HG02852 (cell line): Measurements from ENCODE around the gene ZNF761.
"Not testable (repeated sequence)": the region's sequence is repeated elsewhere in the genome, so short reads cannot be mapped to it uniquely, and the experiment has no call there.

Experiments used
- ATAC-seq: cut with Tn5 transposase; IDR thresholded peaks from one replicate; pipeline ENCODE4 v1.9.1; 2021; ENCODE audit warnings: mild to moderate bottlenecking, moderate library complexity; ENCODE audit not compliant: unreplicated experiment

ZNF761 gene

GRCh38 chr19:53431399-53432087 lies at the start of gene ZNF761:
Gene ZNF761 (plus strand): TSS chr19:53431984. CDS start chr19:53447269, 15,285 bp downstream.
- peak; percentile 86 for ATAC-seq

- ATAC-seq, result no peak
Observed at GRCh38 chr19:53388168-53388567, 43.6 kb upstream of the ZNF761 start.

GRCh38 chr19:53388904-53389303 lies 42.9 kb upstream of the ZNF761 start:
- no peak for ATAC-seq

- ATAC-seq, result no peak
Observed at GRCh38 chr19:53389571-53389970, 42.2 kb upstream of the ZNF761 start.

- ATAC-seq, result no peak
Observed at GRCh38 chr19:53389978-53390377, 41.8 kb upstream of the ZNF761 start.

GRCh38 chr19:53394522-53394973 lies 37.2 kb upstream of the ZNF761 start:
- no peak for ATAC-seq

GRCh38 chr19:53394974-53395839 lies 36.6 kb upstream of the ZNF761 start, which contains the start of gene ZNF765:
Gene ZNF765 (plus strand): TSS chr19:53395149. CDS start chr19:53398016, 2,867 bp downstream.
- ATAC-seq, result peak; percentile 77

- ATAC-seq, result not testable (repeated sequence)
Observed at GRCh38 chr19:53395840-53396524, 35.8 kb upstream of the ZNF761 start.

- ATAC-seq, result no peak
Observed at GRCh38 chr19:53396525-53396868, 35.3 kb upstream of the ZNF761 start.

GRCh38 chr19:53397918-53398317 lies 33.9 kb upstream of the ZNF761 start:
- ATAC-seq, result not testable (repeated sequence)

GRCh38 chr19:53409505-53410204 lies 22.1 kb upstream of the ZNF761 start:
- no peak for ATAC-seq

- ATAC-seq, result not testable (repeated sequence)
Observed at GRCh38 chr19:53420520-53421315, 11.1 kb upstream of the ZNF761 start.

- ATAC-seq, result no peak
Observed at GRCh38 chr19:53422551-53422950, 9.2 kb upstream of the ZNF761 start.

GRCh38 chr19:53423074-53423473 lies 8.7 kb upstream of the ZNF761 start:
- not testable (repeated sequence) for ATAC-seq

- ATAC-seq, result not testable (repeated sequence)
Observed at GRCh38 chr19:53423680-53424079, 8.1 kb upstream of the ZNF761 start.

- no peak for ATAC-seq
Observed at GRCh38 chr19:53424968-53425597, 6.7 kb upstream of the ZNF761 start.

GRCh38 chr19:53432088-53432661 lies 391 bp downstream of the ZNF761 start:
- ATAC-seq, result peak; percentile 26

GRCh38 chr19:53443809-53444208 lies 12.0 kb downstream of the ZNF761 start:
- ATAC-seq, result not testable (repeated sequence)

GRCh38 chr19:53447196-53447595 lies 15.4 kb downstream of the ZNF761 start:
- not testable (repeated sequence) for ATAC-seq
